GM19035 (cell line): ENCODE results near the gene MRPS27.
"Not testable (repeated sequence)": the region's sequence is repeated elsewhere in the genome, so short reads cannot be mapped to it uniquely, and the experiment has no call there.

ENCODE experiments used
- ATAC-seq: cut with Tn5 transposase; IDR thresholded peaks from one replicate; pipeline ENCODE4 v1.9.1; 2021; ENCODE audit not compliant: unreplicated experiment

The MRPS27 gene

GRCh38 chr5:72326306-72326649, 6.2 kb upstream of the MRPS27 start:
- no peak for ATAC-seq

DNA sequence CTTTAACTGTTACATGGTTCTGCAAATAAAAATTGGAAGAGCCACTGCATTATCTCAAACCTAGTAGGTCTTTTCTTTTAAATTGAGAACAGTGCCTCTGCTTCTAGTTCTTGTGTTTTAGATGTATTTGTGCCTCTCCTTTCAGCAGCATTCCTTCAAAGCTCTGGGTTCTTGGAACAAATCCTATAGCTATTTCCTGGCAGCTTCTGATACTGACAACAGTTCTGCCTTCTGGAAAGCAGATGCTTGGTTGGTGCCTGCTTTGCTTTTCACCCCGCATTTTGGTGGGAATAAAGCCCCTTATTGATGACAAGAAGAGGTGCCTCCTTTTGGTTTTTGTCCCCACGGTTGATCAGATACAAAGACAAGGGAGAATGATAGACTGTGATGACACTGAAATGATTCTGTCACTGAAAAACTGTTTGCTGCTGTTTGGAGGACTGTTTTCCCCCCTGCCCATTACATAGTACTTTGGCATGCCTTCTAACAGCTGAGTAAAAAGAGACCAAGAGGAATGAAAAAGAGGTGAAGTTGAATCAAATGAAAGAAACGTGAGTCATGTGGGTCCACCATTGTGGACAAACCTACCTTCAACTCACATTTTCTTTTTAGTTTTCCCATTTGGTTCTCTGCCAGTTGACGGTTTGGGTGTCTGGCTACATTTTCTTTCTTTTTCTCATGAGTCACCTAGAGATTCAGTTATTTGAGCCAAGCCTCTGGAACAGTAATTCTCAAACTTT, 5.7 kb upstream of the MRPS27 start:
- ATAC-seq = no peak

- no peak for ATAC-seq
These were observed 4.3 kb upstream of the MRPS27 start for GRCh38 chr5:72324189-72324825.

DNA sequence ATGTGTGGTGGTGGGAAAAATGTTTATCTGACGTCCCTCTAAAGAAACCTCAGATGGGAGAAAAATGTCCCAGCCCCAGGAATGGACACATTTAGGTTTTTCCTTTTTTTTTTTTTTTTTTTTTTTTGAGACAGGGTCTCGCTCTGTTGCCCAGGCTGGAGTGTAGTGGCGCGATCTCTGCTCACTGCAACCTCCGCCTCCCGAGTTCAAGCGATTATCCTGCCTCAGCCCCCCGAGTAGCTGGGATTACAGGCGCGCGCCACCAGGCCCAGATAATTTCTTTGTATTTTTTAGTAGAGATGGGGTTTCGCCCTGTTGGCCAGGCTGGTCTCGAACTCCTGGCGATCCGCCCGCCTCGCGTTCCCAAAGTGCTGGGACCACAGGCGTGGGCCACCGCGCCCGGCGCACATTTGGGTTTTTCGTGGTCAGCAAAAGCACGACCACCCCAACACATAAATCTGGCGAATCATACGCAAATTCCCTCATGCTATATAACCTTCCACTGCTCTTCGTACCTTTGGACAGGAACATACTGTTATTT, 535 bp downstream of the MRPS27 start:
- not testable (repeated sequence) for ATAC-seq

GRCh38 chr5:72314571-72315172, 5.4 kb downstream of the MRPS27 start:
- ATAC-seq = no peak

DNA sequence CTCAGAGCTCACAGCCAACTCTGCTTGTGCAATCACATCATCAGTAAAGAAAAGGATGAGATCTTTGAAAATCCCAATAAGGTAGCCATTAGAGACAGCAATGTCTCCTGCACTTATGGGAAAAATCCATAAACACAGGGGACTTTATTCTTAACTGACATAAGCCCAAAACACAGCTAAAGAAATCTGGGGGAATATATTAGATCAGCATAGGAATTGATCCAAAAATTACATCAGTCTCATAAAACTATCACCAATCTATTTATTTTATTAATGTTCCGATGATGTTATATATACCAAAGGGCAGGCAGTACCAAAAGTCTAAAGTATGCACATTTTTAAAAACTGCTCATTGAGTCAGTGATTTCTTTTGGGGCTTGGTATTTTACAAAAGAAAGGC, 6.9 kb downstream of the MRPS27 start:
- ATAC-seq = no peak

DNA sequence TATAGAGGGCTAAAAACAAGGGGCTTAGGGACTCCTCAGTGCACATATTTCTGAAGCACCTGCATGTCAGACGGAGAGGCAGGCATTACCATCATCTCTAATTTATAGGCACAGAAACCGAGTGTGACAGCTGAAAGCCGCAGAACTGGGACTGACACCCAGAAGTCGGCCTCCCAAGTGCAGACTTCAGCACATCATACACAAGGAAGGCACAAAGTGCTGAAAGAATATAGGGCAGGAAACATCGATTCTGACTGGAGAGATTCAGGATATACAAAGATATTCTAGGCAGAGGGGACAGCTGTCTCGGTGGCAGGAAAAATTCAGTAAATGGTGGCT, 11.2 kb downstream of the MRPS27 start:
- ATAC-seq = no peak

- ATAC-seq = peak; percentile 91
These were observed 11.8 kb downstream of the MRPS27 start for GRCh38 chr5:72307968-72308852.

- ATAC-seq = no peak
These were observed 12.5 kb downstream of the MRPS27 start for GRCh38 chr5:72307573-72307967.

- no peak for ATAC-seq
These were observed 14.6 kb downstream of the MRPS27 start for GRCh38 chr5:72305194-72306142.

- ATAC-seq = no peak
These were observed 17.9 kb downstream of the MRPS27 start for GRCh38 chr5:72302171-72302570.

- ATAC-seq = peak; percentile 57
These were observed 18.5 kb downstream of the MRPS27 start for GRCh38 chr5:72301557-72301956.

DNA sequence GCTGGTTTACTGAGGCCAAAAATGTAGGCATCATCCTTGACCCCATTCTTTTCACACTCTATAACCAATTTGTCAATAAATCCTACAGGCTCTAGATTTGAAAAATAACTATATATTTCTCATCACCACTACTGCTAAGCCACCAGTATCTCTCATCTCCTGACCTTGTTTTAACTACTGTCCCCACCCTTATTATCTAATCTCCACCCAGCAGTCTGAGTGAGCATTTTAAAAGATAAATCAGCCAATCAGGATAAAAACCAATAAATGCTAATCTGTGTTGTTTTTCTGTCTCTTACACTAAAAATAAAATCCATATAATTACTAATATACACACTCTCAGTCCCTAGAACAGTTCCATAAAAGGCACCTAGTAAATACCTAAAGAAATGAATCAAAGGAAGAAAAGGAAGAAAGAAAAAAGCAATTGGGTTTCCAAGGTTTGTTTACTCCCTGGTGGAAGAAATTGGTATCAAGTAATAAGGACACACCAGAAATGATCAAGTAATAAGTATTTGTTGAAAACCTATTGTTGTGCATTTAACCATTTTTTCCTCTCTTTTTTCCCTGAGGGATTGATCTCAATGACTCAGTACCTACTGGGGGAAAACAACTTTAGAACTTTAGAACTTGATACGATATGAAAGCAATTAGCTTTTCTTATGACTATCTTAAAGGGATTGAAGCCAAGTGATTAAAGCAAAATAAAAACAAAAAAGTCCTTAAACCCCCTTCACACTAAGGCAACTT, 19.3 kb downstream of the MRPS27 start:
- no peak for ATAC-seq

DNA sequence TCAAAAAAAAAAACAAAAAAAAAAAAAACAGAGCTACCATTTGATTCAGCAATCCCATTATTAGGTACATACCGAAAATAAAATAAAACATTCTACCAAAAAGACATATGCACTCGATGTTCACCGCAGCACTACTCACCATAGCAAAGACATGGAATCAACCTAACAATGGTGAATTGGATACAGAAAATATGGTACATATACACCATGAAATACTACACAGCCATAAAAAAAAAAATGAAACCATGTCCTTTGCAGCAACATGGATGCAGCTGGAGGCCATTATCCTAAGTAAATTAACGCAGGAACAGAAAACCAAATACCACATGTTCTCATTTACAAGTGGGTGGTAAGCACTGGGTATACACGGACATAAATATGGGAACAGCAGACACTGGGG, 21.3 kb downstream of the MRPS27 start:
- no peak for ATAC-seq

- peak; percentile 37 for ATAC-seq
These were observed 21.9 kb downstream of the MRPS27 start for GRCh38 chr5:72298136-72298535.

DNA sequence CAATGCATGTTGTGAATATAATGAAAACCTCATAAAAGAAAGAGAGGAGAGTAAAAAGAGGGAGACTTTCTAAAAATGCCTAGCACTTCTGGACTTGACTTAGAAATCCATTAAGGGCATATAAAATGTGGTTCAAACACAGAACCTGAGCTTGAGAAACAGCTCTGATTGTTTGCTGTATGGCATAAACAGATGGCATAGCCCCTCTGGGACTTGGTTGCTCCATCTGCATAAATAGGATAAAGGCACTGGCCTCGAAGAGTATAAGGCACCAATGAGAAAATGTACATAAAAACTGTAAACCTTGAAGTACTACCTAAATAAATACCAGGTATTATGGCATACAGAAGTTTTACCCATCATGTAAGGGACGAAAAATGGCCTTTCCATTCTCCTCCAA, 23.8 kb downstream of the MRPS27 start:
- ATAC-seq = no peak

- no peak for ATAC-seq
These were observed 24.5 kb downstream of the MRPS27 start for GRCh38 chr5:72295539-72295938.

DNA sequence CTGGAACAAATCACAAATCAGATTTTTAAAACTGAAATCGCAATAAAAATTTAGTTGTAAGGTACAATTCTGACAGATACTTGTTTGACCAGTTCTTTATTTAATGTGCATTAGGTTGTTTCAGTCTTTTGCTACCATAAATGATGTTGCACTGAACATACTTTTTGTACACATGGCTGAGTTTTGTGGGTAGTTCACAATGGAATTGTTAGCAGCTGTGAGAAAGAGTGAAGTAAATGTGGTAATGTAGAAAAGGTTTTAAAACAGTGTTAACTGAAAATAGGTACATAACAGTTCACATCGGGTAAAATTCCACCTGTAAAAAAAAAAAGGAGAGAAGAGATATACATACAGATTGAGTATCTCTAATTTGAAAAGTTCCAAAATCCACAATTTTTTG, 25.6 kb downstream of the MRPS27 start:
- ATAC-seq = no peak

DNA sequence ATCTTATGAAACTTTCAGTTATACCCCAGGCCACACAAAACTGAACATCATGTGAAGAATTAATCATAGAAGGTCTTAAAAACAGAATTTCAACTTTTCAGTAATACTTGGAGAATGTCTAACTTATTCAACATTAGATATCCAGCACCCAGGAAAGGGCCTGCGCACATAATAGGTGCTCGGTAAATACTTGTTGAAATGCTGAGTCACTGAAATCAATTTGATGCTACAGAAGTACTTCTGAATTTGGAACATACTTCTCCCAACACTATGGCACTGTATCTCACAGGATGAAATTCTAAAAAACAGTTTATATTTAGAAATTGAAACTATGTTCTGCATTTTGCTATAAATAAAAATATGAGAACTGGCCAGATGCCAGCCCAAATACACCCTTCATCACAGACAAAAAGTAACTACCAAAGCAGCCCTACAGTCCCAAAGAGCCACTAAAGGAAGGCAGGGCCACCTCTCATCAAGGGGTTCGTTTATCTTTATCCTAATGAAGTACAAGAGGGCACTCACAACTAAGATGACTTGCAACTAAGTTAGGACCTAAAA, 26.5 kb downstream of the MRPS27 start:
- ATAC-seq = no peak
